Ectodermal cell (in vitro differentiated cells): ENCODE results near the gene MCM10.

ENCODE experiments used
- H3K27ac ChIP-seq: 2 replicates; pipeline ENCODE4 v1.7.0; 2013; ENCODE audit warnings: mild to moderate bottlenecking, low read depth, low read length; ENCODE audit not compliant: insufficient read depth, poor library complexity, severe bottlenecking
- H3K27me3 ChIP-seq: 2 replicates; pipeline ENCODE4 v1.7.0; 2013; ENCODE audit warnings: mild to moderate bottlenecking, low read length; ENCODE audit not compliant: insufficient read depth, control insufficient read depth, poor library complexity, severe bottlenecking
- H3K36me3 ChIP-seq: one replicate; pipeline ENCODE4 v1.7.0; 2013; ENCODE audit warnings: low read length; ENCODE audit not compliant: control insufficient read depth, insufficient read depth
- H3K4me1 ChIP-seq: one replicate; pipeline ENCODE4 v1.7.0; 2013; ENCODE audit warnings: low read length; ENCODE audit not compliant: control insufficient read depth, insufficient read depth
- H3K4me3 ChIP-seq: 2 replicates; pipeline ENCODE4 v1.7.0; 2013; ENCODE audit warnings: low read depth, low read length, control low read depth; ENCODE audit not compliant: insufficient read depth
- H3K9me3 ChIP-seq: 2 replicates; pipeline ENCODE4 v1.7.0; 2013; ENCODE audit warnings: mild to moderate bottlenecking, low read length, moderate library complexity; ENCODE audit not compliant: control insufficient read depth
- WGBS, 2 experiments: methylation state at CpG; one replicate each; pipeline ENCODE4 v1.1.7; 2013; ENCODE audit warnings: missing lambda C conversion rate in 2 of 2; 5-methylcytosine and 5-hydroxymethylcytosine counted together

Gene MCM10

GRCh38 chr10:13247246-13247645 is 85.9 kb downstream of the MCM10 start:
- H3K36me3 ChIP-seq = no peaks in the 10 kb centered on the region
- H3K4me3 ChIP-seq = no peak overlapping the region
- no peaks in the 10 kb centered on the region for H3K9me3 ChIP-seq
- no peak overlapping the region for H3K27ac ChIP-seq
- no peaks in the 10 kb centered on the region for H3K27me3 ChIP-seq
- H3K4me1 ChIP-seq = no peaks in the 10 kb centered on the region
- WGBS, 2 experiments = 90 to 94% methylated on average over 9 of the region's 9 CpGs

GRCh38 chr10:13247784-13248183 is 86.4 kb downstream of the MCM10 start:
- Histone ChIP-seq H3K4me3 (no peak overlapping the region), H3K27me3 (no peaks in the 10 kb centered on the region), H3K27ac (no peak overlapping the region), H3K4me1 (no peaks in the 10 kb centered on the region), H3K9me3 (no peaks in the 10 kb centered on the region), H3K36me3 (no peaks in the 10 kb centered on the region)
- 88 to 94% methylated on average over 4 of the region's 4 CpGs for WGBS, 2 experiments

- Histone ChIP-seq H3K4me3 (no peak overlapping the region), H3K36me3 (no peaks in the 10 kb centered on the region), H3K27me3 (no peaks in the 10 kb centered on the region), H3K27ac (no peak overlapping the region), H3K4me1 (no peaks in the 10 kb centered on the region), H3K9me3 (no peaks in the 10 kb centered on the region)
- 88 to 93% methylated on average over 4 of the region's 4 CpGs for WGBS, 2 experiments
These were observed 92.4 kb downstream of the MCM10 start for GRCh38 chr10:13253726-13254125.

- no peak overlapping the region for H3K27ac ChIP-seq
- H3K4me1 ChIP-seq = no peaks in the 10 kb centered on the region
- no peaks in the 10 kb centered on the region for H3K27me3 ChIP-seq
- no peaks in the 10 kb centered on the region for H3K36me3 ChIP-seq
- H3K4me3 ChIP-seq = no peak overlapping the region
- no peaks in the 10 kb centered on the region for H3K9me3 ChIP-seq
- WGBS, 2 experiments = 93% methylated on average over 1 of the region's 2 CpGs
These were observed 95.3 kb downstream of the MCM10 start for GRCh38 chr10:13256627-13257026.

GRCh38 chr10:13257621-13258140 is 96.3 kb downstream of the MCM10 start:
- no peaks in the 10 kb centered on the region for H3K36me3 ChIP-seq
- H3K4me1 ChIP-seq = no peaks in the 10 kb centered on the region
- no peaks in the 10 kb centered on the region for H3K9me3 ChIP-seq
- H3K27me3 ChIP-seq = no peaks in the 10 kb centered on the region
- H3K4me3 ChIP-seq = no peak overlapping the region
- WGBS, 2 experiments = 64 to 75% methylated on average over 5 of the region's 5 CpGs
- H3K27ac ChIP-seq = no peak overlapping the region
